ENCODE data around the gene TP53I3. TPM values are rescaled to one million over a fixed set of nuclear protein-coding genes. Genes with fewer than 3 reads are reported as not detected.

Gene TP53I3
- total RNA-seq, 6 experiments from 2014 or later: 51.1 to 66.8 (median 61.4) TPM

GRCh38 chr2:24123195-24123921 lies 38.7 kb upstream of the TP53I3 start, which contains the start of the genes FAM228B and PFN4:
FAM228B (plus strand) TSS chr2:24123469; CDS start chr2:24124362, 893 bp downstream.
PFN4 (minus strand) TSS chr2:24123334; CDS start chr2:24122535, 799 bp downstream.
- peaks cover 12% of the 10 kb centered on the region for H3K36me3 Mint-ChIP-seq (ENCODE audit: low read depth)

GRCh38 chr2:24122366-24123194 lies 37.9 kb upstream of the TP53I3 start:
- Mint-ChIP-seq H3K4me3 (peak overlapping the region; percentile 92), H3K27ac (peak overlapping the region; percentile 86), H3K36me3 (ENCODE audit: low read depth) (peaks cover 12% of the 10 kb centered on the region), H3K9me3 (no peaks in the 10 kb centered on the region), H3K27me3 (ENCODE audit: insufficient read depth) (peaks cover 1% of the 10 kb centered on the region), H3K4me1 (ENCODE audit: low read depth) (peaks cover 42% of the 10 kb centered on the region)
- no peak for DNase-seq
- no peak for TF ChIP-seq CTCF (IDR thresholded peaks at IDR 0.05)

More at GRCh38 chr2:24123195-24123921, 38.7 kb upstream of the TP53I3 start, which contains the start of the genes FAM228B and PFN4:
- H3K27me3 Mint-ChIP-seq (ENCODE audit: insufficient read depth): peaks cover 1% of the 10 kb centered on the region
- peaks cover 40% of the 10 kb centered on the region for H3K4me1 Mint-ChIP-seq (ENCODE audit: low read depth)
- peak; percentile 9; the same call in 1 of the 2 replicates for TF ChIP-seq CTCF (IDR thresholded peaks at IDR 0.05)
- H3K9me3 Mint-ChIP-seq: no peaks in the 10 kb centered on the region
- peak; percentile 81 for DNase-seq
- H3K27ac Mint-ChIP-seq: peak within 1 kb of the TSS; percentile 93
- peak within 1 kb of the TSS; percentile 92 for H3K4me3 Mint-ChIP-seq

GRCh38 chr2:24121469-24121868 lies 36.8 kb upstream of the TP53I3 start:
- Mint-ChIP-seq H3K4me3 (no peak overlapping the region), H3K9me3 (no peaks in the 10 kb centered on the region), H3K27ac (no peak overlapping the region), H3K4me1 (ENCODE audit: low read depth) (peaks cover 42% of the 10 kb centered on the region), H3K27me3 (ENCODE audit: insufficient read depth) (peaks cover 1% of the 10 kb centered on the region), H3K36me3 (ENCODE audit: low read depth) (peaks cover 7% of the 10 kb centered on the region; the same call in 1 of the 2 replicates)
- DNase-seq: no peak
- TF ChIP-seq CTCF (IDR thresholded peaks at IDR 0.05): no peak

- H3K36me3 Mint-ChIP-seq (ENCODE audit: low read depth): peaks cover 7% of the 10 kb centered on the region; the same call in 1 of the 2 replicates
- TF ChIP-seq CTCF (IDR thresholded peaks at IDR 0.05): no peak
- H3K4me1 Mint-ChIP-seq (ENCODE audit: low read depth): peaks cover 41% of the 10 kb centered on the region
- H3K27me3 Mint-ChIP-seq (ENCODE audit: insufficient read depth): peaks cover 1% of the 10 kb centered on the region
- DNase-seq: no peak
- no peak overlapping the region for H3K27ac Mint-ChIP-seq
- H3K4me3 Mint-ChIP-seq: no peak overlapping the region
- H3K9me3 Mint-ChIP-seq: no peaks in the 10 kb centered on the region
These were observed 36.4 kb upstream of the TP53I3 start for GRCh38 chr2:24121066-24121465.

- Mint-ChIP-seq H3K4me3 (no peak overlapping the region), H3K9me3 (peaks cover 13% of the 10 kb centered on the region; the same call in 1 of the 2 replicates), H3K36me3 (ENCODE audit: low read depth) (peaks cover 14% of the 10 kb centered on the region), H3K27ac (no peak overlapping the region; the same call in 1 of the 2 replicates), H3K4me1 (ENCODE audit: low read depth) (peaks cover 33% of the 10 kb centered on the region), H3K27me3 (ENCODE audit: insufficient read depth) (no peaks in the 10 kb centered on the region; the same call in 1 of the 2 replicates)
- no peak for TF ChIP-seq CTCF (IDR thresholded peaks at IDR 0.05)
- no peak for DNase-seq
These were observed 33.3 kb upstream of the TP53I3 start for GRCh38 chr2:24117902-24118301.

Data from HFFc6 (cell line).